ENCODE data around the gene VEGFB. TPM values are rescaled to one million over a fixed set of nuclear protein-coding genes. Genes with fewer than 3 reads are reported as not detected.

VEGFB gene
- total and polyA plus RNA-seq, 12 donors = 158 to 353 (median 277) TPM

DNA sequence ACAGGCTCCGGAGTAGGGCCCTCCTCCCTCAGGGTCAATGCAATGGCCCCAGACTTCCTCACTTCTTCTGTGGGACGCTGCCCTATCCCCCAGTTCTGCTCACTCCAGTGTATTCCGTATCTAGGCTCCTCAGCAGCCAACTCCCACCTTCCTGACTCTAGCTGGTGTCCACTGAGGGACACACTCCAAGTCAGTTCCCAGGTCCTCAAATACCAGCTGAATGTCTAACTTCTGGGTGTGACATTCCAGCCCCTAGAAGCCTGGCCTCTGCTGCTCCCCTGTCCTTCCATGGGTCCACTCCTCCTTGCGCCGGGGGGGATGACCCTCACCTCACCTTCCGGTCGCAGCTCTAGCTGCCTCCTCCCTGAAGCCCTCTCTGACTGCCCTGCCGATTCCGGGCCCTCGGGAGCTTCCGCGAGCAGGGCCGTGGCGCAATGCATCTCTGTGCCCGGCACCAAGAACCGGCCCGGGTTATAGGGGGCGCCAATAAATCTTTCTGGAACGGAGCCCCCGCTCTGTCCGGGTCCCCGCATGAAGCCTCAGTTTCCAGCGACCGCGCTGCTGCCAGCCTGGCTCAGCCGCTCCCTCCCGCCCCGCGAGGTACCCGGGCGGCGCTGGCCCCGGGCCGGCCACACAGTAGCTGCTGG, 34.6 kb downstream of the VEGFB start:
- H3K4me3 ChIP-seq = peak overlapping the region; percentile 63 to 90 (median 74)
- intact Hi-C loops (cut with DNase I) = loop anchor here in 2 of 10 donors (1.0 to 2.0 kb wide), 3 partner anchors 18 to 65 kb away; partner anchors contain the start of gene PLCB3 (in 2 of the 2)
- H3K4me1 ChIP-seq = peaks cover 18 to 55% (median 36%) of the 10 kb centered on the region in 9 donors
- ATAC-seq (peak in 5 of 8 donors; percentile 3 to 24 (median 6)), DNase-seq (peak; percentile 69 to 73)
- peak overlapping the region; percentile 58 to 100 (median 98) for H3K27ac ChIP-seq
- H3K36me3 ChIP-seq = peaks cover 0 to 34% (median 9%) of the 10 kb centered on the region in 9 donors
- TF ChIP-seq, protein P1, sequence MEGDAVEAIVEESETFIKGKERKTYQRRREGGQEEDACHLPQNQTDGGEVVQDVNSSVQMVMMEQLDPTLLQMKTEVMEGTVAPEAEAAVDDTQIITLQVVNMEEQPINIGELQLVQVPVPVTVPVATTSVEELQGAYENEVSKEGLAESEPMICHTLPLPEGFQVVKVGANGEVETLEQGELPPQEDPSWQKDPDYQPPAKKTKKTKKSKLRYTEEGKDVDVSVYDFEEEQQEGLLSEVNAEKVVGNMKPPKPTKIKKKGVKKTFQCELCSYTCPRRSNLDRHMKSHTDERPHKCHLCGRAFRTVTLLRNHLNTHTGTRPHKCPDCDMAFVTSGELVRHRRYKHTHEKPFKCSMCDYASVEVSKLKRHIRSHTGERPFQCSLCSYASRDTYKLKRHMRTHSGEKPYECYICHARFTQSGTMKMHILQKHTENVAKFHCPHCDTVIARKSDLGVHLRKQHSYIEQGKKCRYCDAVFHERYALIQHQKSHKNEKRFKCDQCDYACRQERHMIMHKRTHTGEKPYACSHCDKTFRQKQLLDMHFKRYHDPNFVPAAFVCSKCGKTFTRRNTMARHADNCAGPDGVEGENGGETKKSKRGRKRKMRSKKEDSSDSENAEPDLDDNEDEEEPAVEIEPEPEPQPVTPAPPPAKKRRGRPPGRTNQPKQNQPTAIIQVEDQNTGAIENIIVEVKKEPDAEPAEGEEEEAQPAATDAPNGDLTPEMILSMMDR (IDR thresholded peaks at IDR 0.05) = peak in 1 of 9 donors; percentile 4
- no peaks in the 10 kb centered on the region for H3K27me3 ChIP-seq
- H3K9me3 ChIP-seq = no peaks in the 10 kb centered on the region
- WGBS, 2 donors = 1% methylated on average over 34 of the region's 34 CpGs

DNA sequence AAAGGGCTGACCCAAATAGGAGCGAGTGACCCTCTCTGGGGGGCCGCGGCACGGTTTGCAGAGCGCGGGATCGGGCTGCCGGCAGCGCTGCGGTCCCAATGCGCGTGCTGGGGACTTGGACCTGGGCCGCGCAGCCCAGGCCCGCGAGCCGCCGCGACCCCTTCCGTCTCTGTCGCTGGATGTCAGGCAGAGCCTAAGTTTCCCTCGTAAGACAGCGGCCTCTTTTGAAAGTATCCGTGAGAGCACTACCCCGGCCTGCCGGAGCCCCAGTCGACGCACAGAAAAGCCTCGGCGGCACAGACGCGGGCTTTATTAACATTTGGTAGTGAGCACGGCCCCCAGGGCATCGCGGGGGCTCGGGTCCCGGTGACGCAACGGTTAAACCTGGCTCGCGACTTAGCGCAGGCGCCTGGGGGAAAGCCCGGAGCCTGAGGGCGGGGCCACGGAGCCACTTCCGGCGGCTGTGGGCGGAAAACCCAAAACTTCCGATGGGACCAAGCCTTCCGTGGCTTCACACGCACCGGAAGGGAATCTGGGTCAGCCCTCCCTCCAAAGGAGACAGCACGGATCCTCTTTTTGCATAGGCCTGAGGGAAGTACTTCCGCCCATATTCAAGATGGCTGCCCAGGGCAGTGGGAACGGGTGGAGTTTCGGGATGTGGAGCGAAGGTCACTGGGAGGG, 35.3 kb downstream of the VEGFB start:
- H3K27me3 ChIP-seq = no peaks in the 10 kb centered on the region
- TF ChIP-seq, protein P1 (IDR thresholded peaks at IDR 0.05) = peak in 5 of 9 donors; percentile 2 to 56 (median 39)
- H3K27ac ChIP-seq = peak overlapping the region; percentile 89 to 100 (median 98)
- H3K9me3 ChIP-seq = no peaks in the 10 kb centered on the region
- intact Hi-C loops (cut with DNase I) = loop anchor here in 5 of 10 donors (1.0 to 2.0 kb wide), 7 partner anchors 15 to 35 kb away; partner anchors contain the start of genes GPR137 (in 5 of the 5), BAD (in 4 of the 5), FKBP2 (in 3 of the 5) and PLCB3 (in 2 of the 5)
- peak overlapping the region; percentile 70 to 90 (median 79) for H3K4me3 ChIP-seq
- 0 to 1% methylated on average over 53 to 58 of the region's 58 CpGs for whole genome bisulfite sequencing, 2 donors
- DNase-seq = peak; percentile 97 to 99
- H3K4me1 ChIP-seq = peaks cover 18 to 55% (median 36%) of the 10 kb centered on the region in 9 donors
- H3K36me3 ChIP-seq = peaks cover 0 to 27% (median 9%) of the 10 kb centered on the region in 9 donors
- peak; percentile 86 to 92 (median 90) for ATAC-seq

DNA sequence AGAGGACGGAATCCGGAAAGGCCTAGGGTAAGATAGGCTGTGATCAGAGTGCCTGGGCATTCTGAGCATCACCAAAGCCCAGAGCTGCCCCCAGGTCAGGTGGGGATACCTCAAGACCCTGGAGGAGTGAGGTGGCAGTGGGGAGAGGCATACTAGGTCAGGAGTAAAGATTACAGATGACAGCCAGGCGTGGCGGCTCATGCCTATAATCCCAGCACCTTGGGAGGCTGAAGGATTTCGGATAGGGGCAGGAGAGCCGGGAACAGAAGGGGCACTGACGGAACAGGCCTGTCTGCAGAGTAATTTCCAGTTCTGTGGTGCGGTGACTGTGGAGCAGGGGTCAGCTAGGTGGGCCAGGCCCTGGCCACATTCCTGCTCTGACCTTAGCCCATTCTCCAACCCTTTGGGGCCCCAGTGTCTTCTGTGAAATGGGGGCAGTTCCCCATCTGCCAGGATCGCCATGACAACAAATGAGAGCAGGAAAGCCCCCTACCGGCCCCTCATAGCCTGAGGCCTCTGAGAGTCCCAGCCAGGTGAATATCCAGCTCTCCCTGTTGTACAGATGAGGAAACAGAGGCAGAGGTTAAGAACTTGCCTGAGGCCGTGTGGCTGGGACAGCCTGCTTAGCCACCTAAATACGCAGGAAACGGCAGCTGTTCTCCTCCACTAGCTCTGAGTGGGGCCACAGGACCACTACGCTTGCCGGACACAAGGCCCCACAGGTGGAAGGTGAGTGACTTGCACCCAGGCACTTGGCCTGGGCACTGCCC, 40.8 kb downstream of the VEGFB start:
- H3K36me3 ChIP-seq = peaks cover 0 to 47% (median 4%) of the 10 kb centered on the region in 9 donors
- intact Hi-C loops (cut with DNase I) = no loop called here
- DNase-seq (no peak), ATAC-seq (no peak)
- no peaks in the 10 kb centered on the region for H3K27me3 ChIP-seq
- no peak overlapping the region for H3K27ac ChIP-seq
- no peaks in the 10 kb centered on the region for H3K9me3 ChIP-seq
- TF ChIP-seq, protein P1 (IDR thresholded peaks at IDR 0.05) = no peak
- peaks cover 0 to 28% (median 15%) of the 10 kb centered on the region in 9 donors for H3K4me1 ChIP-seq
- H3K4me3 ChIP-seq = no peak overlapping the region
- WGBS, 2 donors = 93 to 94% methylated on average over 15 of the region's 15 CpGs

DNA sequence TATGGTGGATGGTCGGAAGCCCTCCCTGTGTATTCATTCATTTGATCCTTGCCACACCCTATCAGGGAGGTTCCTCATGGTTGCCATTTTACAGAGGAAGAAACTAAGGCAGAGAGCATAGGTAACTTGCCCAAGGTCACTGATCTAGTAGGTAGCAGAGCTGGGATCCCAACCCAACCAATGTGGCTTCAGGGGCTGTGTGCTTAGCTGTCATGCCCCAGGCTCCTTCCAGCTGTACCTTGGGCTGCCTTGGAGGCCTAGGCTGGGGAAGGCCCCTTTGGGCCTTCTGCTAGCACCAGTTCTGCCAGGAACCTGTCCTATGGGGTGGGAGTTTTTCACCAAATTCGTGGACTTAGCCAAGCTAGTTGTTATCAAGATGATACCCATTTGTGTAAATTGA, 41.5 kb downstream of the VEGFB start:
- H3K4me1 ChIP-seq = peaks cover 0 to 29% (median 15%) of the 10 kb centered on the region in 9 donors
- TF ChIP-seq, protein P1 (IDR thresholded peaks at IDR 0.05) = no peak
- H3K9me3 ChIP-seq = no peaks in the 10 kb centered on the region
- no peak overlapping the region for H3K27ac ChIP-seq
- intact Hi-C loops (cut with DNase I) = no loop called here
- 85 to 90% methylated on average over 2 of the region's 2 CpGs for WGBS, 2 donors
- no peaks in the 10 kb centered on the region for H3K27me3 ChIP-seq
- no peak for DNase-seq
- peaks cover 0 to 50% (median 4%) of the 10 kb centered on the region in 9 donors for H3K36me3 ChIP-seq
- no peak overlapping the region for H3K4me3 ChIP-seq
- no peak for ATAC-seq

All from heart right ventricle (tissue), 16 donors.